NCI-H146 (cell line): ENCODE results near the gene ENTPD2.
"Not testable (repeated sequence)": the region's sequence is repeated elsewhere in the genome, so short reads cannot be mapped to it uniquely, and the experiment has no call there.

Experiments
- DNase-seq: peaks from one replicate; lab custom pipeline; 2025; lab: John Stamatoyannopoulos, UW

ENTPD2 gene

DNA sequence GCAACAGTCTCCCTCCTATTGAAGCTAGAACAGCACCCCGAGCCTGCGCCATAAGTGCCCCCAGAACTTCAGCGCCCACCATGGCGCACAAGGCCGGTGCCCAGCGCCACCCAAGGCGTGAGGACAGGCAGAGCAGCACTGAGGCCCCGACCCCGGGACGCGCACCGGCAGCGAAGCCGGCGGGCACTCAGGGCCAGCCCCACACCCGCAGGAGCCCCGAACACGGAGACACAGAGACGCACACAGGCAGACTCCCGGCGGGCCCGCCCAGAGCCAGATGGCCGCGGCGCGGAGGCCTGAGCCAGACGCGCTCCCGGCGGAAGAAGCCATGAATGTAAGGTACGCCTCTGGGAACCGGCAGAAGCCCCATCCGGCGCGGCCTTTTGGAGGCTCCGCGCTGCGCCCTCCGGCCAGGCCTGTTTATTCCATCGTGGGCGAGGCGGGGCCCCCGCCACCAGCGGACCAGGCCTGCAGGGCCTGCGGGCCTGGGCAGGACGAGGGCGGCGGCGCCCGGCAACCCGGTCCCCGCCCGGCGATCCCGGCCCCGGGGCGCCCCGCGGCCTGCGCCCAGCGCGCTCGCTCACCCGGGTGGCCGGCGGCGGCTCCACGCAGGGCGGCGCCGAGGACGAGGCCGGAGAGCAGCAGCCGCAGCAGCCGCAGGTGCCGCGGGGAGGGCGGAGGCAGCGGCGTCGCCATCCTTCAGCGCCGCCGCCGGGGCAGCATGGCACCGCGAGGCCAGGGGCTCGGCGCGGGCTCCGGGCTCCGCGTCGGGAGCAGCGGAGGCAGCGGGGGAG is 8.4 kb downstream of the ENTPD2 start:
- DNase-seq: peak; percentile 44

DNA sequence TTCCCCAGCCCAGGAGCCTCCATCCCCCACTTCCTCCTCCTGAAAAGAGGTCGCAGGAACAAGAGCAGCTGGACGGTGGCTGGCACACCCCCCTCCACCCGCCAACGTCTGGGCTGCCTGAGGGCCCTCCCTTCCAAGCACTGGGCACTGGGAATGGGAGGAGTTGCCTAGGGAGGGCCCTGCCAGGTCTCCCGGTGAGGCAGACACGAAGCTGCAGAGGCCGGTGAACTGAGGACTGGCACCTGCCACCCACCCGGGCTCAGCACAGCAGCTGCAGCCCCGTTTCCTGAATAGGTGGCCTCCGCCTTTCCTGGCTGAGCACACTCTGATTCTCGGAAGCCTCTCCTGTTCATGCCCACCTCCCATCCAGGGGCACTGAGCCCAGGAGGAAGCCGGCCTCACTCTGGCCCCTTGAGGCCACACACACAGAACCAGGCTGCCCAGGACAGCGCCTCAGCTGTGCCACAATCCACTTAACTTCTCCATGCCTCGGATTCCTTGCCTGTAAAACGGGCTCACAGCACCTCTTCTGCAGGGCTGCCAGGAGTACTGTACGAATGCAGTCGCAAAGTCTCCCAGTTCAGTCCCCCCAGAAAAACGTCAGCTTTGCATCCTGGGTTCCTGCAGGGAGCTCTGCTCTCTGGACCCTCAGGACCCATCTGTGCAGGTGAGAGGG is 9.2 kb downstream of the ENTPD2 start:
- no peak for DNase-seq

- no peak for DNase-seq
These were observed 9.8 kb downstream of the ENTPD2 start for GRCh38 chr9:137044037-137044436.

DNA sequence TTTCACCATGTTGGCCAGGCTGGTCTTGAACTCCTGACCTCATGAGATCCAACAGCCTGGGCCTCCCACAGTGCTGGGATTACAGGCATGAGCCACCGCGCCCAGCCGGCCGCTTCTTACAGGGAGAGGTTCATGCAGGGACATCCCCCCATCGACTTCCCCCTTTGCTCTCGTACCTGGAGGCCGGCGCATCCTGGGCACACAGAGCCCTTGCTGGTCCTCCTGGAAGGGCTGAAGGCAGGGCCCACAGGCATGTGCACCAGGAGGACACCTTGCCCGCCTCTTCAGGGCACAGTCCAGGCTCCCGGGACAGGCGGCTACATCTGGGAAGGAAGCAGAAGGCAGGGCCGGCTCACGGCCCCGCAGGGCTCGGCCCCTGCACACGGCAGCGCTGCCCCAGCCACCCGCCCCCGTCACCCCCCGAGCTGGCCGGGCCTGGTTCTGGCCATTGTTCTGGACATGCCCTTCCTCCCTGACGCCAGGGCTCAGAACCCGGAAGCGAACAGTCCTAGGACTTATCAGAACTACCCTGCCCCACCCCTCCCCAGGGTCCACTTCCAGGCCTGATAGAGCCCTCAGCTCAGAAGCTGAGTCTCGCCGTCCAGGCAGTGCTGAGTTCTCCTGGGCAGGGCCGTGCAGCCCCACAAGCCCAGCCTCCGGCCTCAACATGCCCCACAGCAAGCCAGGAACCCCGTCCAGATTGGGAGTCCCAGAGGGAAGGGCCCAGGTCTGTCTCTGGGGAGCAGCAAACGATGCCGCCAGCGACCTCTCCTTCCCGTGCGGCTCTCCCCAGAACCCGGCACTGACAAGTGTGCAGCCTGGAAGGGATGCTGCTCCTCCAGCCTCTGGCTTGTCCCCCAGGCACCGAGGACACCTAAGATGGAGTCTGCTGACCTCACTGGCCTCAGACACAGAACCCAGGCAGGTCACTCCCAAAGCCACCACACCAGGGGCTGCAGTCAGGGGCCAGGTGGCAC is 10.8 kb downstream of the ENTPD2 start:
- no peak for DNase-seq

- no peak for DNase-seq
These were observed 12.7 kb downstream of the ENTPD2 start for GRCh38 chr9:137041124-137041523.

DNA sequence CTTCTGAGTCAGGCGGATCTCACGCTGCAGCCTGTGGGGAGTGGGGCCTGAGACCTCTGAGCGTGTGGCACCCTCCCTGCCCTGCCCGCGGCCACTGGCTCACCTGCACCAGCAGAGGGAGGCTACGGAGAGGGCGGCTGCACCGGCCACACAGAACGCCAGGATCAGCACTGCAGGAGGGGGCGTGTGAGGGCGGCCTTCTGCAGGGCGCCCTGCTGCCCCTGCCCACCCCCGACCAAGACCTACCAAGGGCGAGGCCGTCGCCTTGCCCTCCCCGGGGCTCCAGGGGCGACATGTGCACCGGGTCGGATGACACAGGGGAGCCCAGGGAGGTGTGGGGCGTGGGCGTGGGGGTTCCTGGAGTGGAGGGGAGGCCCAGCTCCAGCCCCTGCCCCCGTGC is 13.3 kb downstream of the ENTPD2 start:
- no peak for DNase-seq

DNA sequence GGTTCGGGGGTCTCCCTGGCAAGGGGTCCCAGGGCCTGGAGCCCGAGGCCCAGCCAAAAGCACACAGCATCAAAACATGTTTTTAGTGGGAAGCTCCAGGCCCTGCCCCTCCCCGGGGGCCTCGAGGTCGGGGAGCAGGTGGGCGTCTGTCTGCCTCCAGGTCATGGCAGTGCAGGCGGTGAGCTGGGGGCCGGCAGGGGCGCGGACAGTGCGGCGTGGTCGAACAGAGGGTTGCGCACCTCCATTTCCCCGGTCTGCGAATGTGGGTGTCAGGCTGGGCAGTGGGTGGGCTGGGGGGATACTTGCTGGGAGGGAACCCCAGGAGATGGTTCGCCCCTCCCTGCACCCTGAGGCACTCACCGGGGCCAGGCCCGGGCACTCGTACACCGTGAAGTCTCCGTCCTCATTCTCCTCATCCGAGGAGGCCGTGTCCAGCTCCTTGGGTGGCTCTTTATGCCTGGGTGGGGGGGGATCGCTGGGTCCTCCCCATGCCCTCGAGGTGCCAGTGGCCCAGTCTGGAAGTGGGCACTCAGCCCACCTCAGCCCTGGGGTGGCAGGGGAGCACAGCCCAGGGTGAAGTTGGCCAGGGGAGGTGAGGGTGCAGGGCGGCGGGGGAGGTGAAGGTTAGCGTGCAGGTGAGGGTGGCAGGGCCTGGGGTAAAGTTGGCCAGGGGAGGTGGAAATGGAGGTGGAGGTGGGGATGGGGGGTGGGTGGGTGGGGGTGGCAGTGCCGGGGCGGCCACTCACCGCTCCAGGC is 14.1 kb downstream of the ENTPD2 start:
- DNase-seq: no peak

DNA sequence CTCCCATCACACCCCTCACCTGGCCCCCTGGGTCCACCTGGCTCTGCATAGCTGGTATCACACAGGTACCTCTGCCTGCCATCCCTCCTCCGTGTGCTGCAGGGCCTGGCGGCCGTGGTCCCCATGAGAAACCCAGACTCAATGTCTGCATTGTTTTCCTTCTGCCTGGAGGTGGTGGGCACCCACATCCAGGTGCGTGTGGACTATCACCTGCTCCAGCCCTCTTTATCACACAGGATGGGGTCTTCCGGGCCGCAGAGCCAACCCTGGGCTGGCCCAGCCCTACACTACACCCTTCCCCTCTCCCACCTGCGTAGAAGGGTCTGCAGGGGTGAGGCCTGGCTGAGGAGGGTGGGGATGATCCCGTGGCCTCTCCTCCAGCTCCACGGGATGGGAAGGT is 14.9 kb downstream of the ENTPD2 start:
- DNase-seq: no peak

GRCh38 chr9:137037483-137037882 is 16.4 kb downstream of the ENTPD2 start:
- no peak for DNase-seq

GRCh38 chr9:137037035-137037434 is 16.8 kb downstream of the ENTPD2 start:
- no peak for DNase-seq

DNA sequence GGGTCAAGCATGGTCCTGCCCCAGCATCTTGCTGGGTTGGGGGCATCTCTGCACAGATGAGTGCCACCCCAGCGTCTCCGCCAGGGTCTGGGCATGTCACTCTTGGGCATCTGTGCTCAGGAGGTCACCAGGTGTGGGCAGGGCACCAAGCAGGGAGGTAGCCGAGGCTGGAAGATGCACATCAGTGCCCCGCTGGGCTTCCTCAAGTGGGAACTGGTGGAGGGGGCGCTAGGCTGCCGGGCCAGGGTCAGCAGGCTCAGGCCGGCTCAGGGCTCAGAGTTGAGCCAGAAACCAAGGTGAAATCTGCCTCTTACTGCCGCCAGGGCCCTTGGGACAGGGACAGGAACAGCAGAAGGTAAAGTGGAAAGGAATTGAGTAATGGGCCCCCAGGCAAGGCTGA is 17.9 kb downstream of the ENTPD2 start:
- DNase-seq: no peak

- no peak for DNase-seq
These were observed 18.4 kb downstream of the ENTPD2 start for GRCh38 chr9:137035507-137035834.

GRCh38 chr9:137034709-137035506 is 19.0 kb downstream of the ENTPD2 start:
- peak; percentile 81 for DNase-seq

DNA sequence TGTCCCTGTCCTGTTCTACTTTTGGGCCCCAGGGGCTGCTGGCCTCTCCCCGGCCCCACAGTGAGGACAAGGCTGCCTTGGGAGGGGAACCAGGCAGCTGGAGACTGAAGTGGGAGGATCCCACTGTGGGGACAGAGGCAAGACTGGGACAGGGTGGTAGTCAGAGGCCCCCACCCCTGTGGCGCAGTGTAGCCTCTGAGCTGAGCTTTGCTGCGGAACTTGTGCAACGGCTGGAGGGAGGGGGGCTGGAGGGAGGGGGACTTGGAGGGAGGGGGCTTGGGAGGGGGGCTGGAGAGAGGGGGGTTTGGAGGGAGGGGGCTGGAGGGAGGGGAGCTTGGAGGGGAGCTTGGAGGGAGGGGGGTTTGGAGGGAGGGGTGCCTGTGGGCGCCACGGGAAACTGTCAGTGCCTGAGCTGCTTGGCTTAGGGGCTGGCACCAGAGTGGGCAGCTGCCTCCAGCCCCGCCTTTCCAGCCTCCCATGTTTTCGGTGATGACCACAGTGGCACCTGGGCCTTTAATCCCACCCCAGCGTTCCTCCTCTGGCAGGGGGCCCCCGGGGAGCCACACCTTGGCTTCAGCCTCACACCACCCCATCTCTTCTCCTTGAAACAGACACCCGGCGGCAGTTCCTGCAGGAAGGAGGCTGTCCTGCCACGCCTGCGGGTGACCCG is 19.7 kb downstream of the ENTPD2 start:
- DNase-seq: no peak

DNA sequence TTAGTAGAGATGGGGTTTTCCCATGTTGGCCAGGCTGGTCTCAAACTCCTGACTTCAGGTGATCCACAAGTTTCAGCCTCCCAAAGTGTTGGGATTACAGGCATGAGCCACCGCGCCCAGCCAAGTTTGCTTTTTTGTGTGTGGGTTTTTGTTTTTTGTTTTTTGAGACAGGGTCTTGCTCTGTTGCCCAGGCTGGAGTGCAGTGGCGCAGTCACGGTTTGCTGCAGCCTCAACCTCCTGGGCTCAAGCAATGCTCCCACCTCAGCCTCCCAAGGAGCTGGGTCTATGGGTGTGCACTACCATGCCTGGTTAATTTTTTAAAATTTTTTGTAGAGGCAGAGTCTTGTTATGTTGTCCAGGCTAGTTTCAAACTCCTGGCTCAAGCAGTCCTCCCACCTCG is 20.4 kb downstream of the ENTPD2 start:
- DNase-seq: not testable (repeated sequence)

- no peak for DNase-seq
These were observed 21.0 kb downstream of the ENTPD2 start for GRCh38 chr9:137032858-137033257.

DNA sequence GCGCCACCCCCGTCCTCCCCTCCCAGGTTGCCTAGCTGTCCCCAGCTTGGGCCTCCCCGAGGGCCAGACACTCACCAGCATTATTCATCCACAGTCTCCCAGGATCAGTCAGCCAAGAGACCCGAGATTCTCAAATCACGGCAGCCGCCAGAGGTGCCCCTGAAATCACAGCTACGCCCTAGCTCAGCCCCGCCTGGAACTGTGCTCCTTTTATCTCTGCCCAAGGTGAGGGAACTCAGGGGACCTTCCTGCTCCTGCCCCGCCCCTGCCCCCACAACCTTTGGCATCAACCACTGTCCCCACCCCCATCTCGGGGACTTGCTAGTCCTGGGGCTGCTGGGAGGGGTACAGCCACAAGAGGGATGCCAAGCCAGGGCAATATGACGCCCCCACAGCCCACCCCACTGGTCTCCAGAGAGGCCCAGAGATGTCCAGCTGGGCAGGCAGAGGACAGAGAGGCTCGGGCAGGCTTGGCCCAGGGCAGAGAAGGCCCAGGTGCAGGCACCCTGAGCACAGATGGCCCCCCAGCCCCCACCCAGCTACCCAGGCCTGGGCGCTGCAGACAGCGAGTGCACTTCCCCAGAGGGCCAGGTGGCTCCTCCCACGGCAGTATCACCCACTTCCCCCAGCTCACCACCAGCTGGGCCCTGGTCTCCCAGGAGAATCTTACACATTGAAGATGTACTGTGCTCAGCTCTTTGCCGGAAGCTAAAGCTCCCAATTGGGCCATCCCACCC is 21.8 kb downstream of the ENTPD2 start, which contains the start of gene FUT7:
TSS of gene FUT7 (minus strand) at position 185 of the 737 bp plus-strand sequence. CDS start at position 88, 97 bp downstream.
- no peak for DNase-seq

GRCh38 chr9:137030538-137031527 is 23.0 kb downstream of the ENTPD2 start:
- DNase-seq: no peak
